ENCODE data around the gene EGF. TPM values are rescaled to one million over a fixed set of nuclear protein-coding genes. Genes with fewer than 3 reads are reported as not detected.
A peak's percentile ranks its signal among the peaks of the same experiment; 100 is the strongest.

Gene EGF
- total RNA-seq, 2 donors from 2014 or later: 2.1 to 3.9 TPM

DNA sequence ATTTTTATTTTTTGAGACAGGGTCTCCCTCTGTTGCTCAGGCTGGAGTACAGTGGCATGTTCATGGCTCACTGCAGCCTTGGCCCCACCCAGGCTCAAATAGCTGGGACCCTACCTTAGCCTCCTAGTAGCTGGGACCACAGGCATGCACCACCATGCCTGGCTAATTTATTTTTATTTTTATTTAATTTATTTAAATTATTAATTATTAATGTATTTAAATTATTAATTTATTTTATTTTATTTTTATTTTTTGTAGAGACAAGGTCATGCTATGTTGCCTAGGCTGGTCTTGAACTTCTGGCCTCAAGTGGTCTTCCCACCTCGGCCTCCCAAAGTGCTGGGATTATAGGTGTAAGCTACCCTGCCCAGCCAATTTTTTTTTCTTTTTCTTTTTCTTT is 69.3 kb downstream of the EGF start:
- DNase-seq (no peak), ATAC-seq (no peak)
- intact Hi-C loops (cut with DNase I, micrococcal nuclease): loop anchor here in 1 of 2 donors (10.0 kb wide), 1 partner anchor 557 kb away; no protein-coding TSS in a partner anchor

DNA sequence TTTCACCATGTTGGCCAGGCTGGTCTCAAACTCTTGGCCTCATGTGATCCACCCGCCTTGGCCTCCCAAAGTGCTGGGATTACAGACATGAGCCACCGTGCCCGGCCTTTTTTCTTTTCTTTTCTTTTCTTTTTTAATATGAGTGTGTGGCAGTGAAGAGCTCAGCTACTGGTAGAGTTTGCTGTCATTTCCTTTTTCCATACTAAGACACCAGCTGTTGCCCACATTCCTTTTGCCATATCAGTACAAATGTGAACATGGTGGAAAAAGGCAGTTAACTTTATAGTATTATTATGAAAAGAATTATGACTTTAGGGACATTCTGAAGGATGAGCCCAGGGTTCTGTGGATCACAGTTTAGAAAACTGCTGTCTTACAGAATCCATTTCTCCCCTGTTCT is 69.8 kb downstream of the EGF start:
- intact Hi-C loops (cut with DNase I, micrococcal nuclease): loop anchor here in 1 of 2 donors (10.0 kb wide), 1 partner anchor 558 kb away; no protein-coding TSS in a partner anchor
- no peak for ATAC-seq

DNA sequence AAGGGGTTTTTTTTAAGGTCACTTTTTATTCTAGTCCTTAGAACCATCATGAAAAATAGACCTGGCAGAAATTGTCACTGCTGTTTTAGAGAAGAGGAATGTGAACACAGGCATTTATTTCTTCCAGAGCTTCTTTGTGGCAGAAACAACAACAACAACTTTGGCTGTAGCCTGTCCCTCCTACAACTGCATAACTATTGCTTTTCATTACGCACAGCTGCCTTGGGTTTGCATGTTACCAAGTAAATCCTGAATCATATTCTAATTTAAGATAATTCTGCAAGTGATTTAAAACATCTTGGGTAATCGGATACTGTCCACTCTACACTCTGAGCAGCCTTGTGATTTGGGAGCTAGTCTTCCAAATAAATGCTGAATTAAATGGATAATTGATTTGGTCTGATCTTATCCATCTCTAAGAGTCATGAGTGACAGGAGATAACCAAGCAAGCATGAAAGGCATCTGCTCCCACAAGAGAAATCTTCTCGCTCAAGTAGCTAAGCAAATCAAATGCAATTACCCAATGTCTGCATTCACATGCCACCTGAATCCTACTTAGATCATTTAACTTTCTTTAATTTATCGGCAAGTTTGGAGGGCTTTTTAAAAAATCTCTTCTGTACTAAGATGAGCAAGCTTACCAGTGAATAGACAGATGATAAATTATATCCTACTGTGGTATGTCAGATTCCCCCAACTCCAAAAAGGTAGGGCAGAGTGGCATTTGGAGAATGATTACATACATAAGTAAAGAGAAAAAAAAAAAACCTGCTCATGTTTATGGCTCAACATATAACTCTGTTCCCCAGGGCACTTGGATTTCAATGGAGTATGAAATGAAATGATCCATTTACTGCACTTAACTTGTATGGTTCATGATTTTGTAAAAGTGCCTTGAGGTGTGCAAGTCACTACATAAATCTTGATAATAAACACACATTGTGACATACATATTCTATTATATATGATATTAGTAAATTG is 73.6 kb downstream of the EGF start:
- intact Hi-C loops (cut with DNase I, micrococcal nuclease): loop anchor here in 1 of 2 donors (10.0 kb wide), 1 partner anchor 561 kb away; no protein-coding TSS in a partner anchor
- ATAC-seq (no peak), DNase-seq (no peak)

More for the DNA sequence above, 69.8 kb downstream of the EGF start:
- DNase-seq: no peak

DNA sequence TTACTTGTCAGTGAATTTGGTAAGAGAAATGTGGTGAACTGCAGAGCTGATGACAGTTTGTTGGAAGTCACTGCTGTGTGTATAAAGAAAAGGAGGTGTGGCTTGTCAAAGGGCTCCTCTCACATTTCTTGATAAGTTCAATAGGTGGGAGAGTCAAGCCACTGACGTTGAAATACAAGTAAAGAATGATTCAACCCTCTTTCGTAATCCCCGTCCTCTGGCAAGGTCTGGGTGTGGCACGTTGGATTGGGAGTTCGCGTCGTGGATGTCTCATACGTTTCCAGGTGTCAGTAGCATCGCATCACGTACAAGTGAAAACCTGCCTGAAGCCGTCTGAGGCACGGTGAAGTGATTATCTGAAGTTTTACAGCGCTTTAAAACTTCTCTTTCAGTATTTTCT is 76.4 kb downstream of the EGF start:
- intact Hi-C loops (cut with DNase I, micrococcal nuclease): loop anchor here in 1 of 2 donors (10.0 kb wide), 1 partner anchor 564 kb away; no protein-coding TSS in a partner anchor
- no peak for DNase-seq

DNA sequence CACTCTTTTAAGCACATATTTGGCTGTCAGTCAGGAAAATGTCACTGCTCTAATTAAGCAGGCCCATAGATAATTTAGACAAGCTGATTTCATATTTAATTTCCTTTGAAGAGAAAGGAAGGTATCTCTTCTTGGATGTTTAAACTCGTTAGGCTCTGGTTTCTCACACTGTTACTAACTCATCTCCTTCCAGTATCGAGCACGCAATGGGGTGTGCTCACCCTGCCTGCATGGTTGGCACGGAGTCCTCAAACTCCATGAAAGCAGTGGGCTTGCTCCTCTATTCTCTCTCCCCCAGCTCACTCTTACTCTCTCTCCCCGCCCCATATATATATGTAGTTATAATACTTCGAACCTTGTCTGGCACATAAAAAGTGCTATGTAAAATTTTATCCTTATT is 76.9 kb downstream of the EGF start:
- DNase-seq (no peak), ATAC-seq (no peak)
- intact Hi-C loops (cut with DNase I, micrococcal nuclease): loop anchor here in 1 of 2 donors (10.0 kb wide), 1 partner anchor 565 kb away; no protein-coding TSS in a partner anchor

More for the DNA sequence above, 76.4 kb downstream of the EGF start:
- ATAC-seq: peak; percentile 21

DNA sequence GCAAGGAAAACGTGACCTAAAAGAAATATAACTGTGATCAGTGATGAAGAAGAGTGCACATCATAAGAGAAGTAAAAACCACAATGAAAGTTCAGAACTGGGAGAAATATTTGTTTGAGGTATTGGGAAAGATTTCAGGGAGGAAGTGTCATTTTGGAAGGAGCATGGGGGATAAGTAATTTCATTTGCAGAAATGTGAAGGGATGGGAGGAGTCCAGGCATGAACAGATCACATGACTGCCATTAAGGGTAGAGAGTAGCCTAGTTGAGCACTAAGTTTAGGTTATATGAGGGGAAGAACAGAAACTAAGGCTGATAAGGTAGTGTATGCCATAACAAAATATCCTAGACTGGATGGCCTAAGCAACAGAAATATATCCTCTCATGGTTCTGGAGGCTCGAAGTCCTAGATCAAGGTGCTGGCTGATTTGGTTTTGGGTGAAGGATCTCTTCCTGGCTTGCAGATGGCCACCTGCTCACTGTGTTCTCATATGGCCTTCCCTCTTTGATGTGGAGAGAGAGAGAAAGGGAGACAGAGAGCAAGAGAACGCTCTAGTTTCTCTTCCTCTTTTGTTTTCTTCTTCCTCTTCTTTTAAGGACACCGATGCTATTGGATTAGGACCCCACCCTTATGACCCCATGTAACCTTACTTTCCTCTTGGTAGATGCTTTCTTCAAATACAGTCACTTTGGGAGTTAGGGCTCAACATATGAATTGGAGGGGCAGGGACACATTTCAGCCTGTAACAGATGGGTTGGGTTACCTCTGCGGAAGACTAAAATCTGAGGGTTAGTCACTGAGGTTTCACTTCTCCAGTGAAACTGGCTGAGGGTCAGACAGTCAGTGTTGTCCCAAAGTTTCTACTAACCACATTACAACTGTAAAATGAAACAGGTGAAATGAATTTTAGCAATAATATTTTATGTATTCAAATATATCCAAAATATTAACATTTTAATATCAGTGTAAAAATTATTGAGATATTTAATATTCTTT is 77.9 kb downstream of the EGF start:
- no peak for ATAC-seq
- intact Hi-C loops (cut with DNase I, micrococcal nuclease): no loop called here
- no peak for DNase-seq

DNA sequence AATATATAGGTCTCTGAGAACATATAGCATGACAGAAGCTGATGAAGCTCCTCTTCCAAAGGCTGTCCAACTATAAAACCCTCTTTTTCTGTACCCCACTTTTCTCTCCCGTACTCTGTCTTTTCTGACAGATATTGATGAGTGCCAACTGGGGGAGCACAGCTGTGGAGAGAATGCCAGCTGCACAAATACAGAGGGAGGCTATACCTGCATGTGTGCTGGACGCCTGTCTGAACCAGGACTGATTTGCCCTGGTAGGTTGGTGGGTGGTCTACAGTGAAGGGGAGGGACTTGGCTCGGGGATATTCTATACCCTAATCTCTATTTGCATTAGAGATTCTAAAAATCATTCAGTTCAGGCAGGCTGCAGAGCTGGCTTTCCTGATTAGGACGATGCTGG is 80.4 kb downstream of the EGF start:
- ATAC-seq: no peak
- DNase-seq: no peak
- intact Hi-C loops (cut with DNase I, micrococcal nuclease): no loop called here

DNA sequence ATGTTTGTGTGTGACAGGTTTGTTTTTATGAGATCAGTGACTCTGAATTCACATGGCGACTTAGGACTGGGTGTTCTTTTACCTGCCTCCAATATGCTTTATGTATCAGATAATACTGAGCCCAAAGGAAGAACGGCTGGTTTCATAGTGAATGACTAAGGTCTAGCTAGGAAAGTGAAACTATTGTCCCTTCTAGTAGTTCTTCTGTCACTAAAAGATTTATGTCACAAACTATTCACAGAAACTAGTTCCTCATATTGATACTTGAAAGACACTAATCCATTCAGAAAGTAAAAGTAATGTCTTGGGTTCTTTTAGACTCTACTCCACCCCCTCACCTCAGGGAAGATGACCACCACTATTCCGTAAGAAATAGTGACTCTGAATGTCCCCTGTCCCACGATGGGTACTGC is 81.7 kb downstream of the EGF start:
- ATAC-seq (peak; percentile 14), DNase-seq (no peak)
- intact Hi-C loops (cut with DNase I, micrococcal nuclease): no loop called here

DNA sequence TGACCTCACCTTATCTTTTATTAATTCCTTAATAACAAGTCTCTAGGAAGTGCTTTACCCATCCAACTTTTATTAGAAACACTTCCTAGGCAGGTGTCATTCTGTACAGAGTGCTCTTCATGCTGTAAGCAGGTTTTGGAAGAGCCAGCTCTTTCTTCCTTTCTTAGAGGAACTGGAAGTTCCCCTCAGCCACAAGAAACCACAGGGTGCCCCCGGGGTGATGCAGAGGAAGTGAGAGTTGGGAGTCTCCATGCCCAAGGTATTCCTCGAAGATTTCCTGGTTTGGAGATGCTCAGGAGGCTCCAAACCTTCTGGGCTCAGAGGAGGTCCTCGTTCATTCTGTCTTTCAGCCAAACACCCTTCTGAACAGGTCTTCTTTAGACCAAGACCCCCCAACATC is 83.8 kb downstream of the EGF start:
- ATAC-seq (no peak), DNase-seq (no peak)
- intact Hi-C loops (cut with DNase I, micrococcal nuclease): no loop called here

DNA sequence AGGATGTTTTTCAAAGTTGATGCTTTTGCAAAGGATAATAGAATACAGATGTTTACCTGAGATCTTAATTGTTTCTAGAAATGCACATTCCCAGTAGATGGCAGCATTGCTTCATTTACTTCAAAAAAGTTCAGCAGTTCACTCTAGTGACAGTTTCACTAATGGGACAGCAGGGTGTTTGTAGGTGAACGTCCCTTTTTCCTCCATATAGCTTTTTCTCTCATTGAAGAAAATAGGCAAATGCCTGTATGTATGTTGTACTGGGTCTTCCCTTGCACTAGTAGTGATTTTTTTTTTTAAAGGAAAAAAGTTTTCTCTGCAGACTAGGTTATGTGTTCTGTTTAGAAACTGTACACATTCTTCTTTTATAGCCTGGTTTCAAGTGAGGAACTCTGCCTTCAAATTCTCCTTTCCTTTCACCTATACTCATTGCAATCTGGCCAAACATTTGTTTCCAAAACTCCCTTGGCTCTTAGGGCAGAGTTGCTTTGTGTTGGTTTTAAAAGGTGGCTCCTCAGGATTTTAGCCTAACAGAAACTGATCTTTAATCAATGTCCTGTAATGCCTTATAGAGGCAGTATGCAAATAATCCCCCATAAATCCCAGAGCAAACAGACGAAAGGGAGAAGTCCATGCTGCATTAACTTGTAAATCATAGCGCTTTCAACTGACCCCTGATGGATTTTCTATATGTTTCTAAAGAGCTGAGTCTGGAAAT is 86.3 kb downstream of the EGF start:
- ATAC-seq: peak; percentile 88
- intact Hi-C loops (cut with DNase I, micrococcal nuclease): loop anchor here in 1 of 2 donors (2.0 kb wide), 1 partner anchor 516 kb away; no protein-coding TSS in a partner anchor
- no peak for DNase-seq

DNA sequence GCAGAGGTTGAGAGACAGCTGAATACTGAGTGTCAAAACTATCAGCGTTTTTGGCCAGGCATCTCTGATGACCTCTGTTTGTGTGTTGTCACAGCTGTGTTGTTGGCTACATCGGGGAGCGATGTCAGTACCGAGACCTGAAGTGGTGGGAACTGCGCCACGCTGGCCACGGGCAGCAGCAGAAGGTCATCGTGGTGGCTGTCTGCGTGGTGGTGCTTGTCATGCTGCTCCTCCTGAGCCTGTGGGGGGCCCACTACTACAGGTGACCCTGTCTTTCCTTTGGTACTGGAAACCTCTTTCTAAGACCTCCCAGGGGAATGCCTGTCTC is 86.9 kb downstream of the EGF start:
- ATAC-seq: no peak
- DNase-seq: no peak
- intact Hi-C loops (cut with DNase I, micrococcal nuclease): loop anchor here in 1 of 2 donors (2.0 kb wide), 1 partner anchor 515 kb away; no protein-coding TSS in a partner anchor

DNA sequence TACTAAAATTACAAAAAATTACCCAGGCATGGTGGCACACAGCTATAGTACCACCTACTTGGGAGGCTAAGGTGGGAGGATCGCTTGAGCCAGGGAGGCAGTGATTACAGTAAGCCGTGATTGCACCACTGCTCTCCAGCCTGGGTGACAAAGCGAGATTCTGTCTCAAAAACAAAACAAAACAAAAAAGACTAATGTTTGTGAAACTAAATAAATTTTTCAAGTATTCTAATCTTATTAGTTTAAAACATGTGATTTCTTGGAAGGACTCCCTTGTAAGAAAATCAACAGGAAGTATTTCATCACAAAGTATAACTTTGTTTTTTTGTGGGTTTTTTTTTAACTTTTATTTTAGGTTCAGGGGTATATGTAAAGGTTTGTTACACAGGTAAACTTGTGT is 89.6 kb downstream of the EGF start:
- no peak for DNase-seq
- ATAC-seq: no peak
- intact Hi-C loops (cut with DNase I, micrococcal nuclease): loop anchor here in 1 of 2 donors (10.0 kb wide), 1 partner anchor 512 kb away; no protein-coding TSS in a partner anchor

DNA sequence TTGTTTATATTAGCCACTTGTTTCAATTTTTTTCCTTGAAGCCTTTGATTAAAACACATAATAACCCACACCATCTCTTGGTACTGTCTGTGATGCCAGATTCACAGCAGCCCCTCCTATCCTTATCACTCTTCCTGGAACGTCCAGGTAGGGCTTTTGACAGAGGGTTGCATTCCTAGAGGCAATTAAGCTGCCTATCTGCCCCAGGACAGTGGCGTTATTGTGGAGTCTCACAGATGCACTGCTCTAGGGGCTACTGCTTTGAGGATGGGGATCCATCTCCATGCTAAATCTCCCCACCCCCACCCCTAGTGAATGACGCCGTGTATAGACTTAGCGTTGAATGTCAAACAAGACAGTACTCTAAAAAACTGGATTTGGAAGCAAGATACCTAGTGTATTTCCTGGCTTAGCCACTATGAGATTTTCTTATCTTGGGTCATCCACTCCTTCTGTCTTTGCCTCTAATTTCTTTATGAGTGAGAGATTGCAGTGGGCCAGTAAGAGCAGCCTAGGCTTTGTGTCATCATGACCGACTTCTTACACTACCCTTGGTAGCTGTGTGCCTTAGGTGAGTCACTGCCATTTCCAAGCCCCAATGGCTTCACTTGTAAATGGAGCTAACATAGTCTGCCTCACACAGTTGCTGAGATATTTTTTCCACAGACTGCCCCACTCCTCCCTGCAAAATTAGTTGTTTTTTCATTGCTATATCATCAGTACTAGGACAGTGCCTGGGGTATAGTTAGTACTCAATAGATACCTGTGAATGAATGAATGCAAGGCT is 90.9 kb downstream of the EGF start:
- ATAC-seq (no peak), DNase-seq (no peak)
- intact Hi-C loops (cut with DNase I, micrococcal nuclease): loop anchor here in 1 of 2 donors (10.0 kb wide), 1 partner anchor 511 kb away; no protein-coding TSS in a partner anchor

DNA sequence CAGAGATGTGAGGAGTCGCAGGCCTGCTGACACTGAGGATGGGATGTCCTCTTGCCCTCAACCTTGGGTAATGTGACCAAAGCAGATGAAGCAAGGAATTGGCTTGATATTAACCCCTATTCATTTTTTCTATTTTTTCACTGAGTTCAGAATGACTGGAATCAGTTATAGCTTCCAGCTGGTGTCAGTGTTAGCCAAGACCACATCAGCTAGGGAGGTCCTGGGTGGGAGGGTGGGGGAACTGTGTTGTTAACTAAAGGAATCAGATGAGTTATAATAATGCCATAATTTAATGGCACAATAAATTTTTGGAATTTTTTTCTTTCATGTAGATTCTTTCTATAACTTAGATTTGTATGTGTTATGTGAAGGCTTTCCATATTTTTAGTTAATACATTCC is 91.9 kb downstream of the EGF start:
- DNase-seq (no peak), ATAC-seq (no peak)
- intact Hi-C loops (cut with DNase I, micrococcal nuclease): loop anchor here in 1 of 2 donors (10.0 kb wide), 1 partner anchor 510 kb away; no protein-coding TSS in a partner anchor

DNA sequence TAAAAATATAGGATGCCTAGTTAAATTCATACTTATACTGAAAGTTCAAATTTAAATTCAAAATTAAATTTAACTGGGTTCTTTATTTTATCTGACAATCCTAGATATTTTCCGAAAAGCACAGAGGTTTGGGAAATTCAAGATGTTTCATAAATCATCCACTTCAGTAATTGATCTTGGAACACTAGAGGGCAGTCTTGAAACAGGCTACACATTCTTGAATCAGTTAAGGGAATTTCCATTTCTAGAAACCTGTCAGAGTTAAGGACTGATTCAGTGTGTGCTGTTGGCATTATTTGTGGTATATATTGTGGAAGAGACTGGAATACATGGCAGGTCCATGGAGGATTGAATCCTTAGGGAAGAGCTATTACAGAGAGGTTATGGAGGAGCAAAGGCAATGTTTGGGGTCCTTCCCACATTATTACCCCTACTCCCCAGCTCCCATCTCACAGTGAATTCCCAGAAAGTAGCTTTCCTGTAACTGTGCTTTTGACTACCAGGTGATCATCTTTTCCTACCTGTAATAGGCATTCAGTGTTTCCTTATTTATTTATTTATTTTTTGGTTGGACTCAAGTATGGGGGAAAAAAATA is 92.9 kb downstream of the EGF start:
- DNase-seq (no peak), ATAC-seq (peak; percentile 72)
- intact Hi-C loops (cut with DNase I, micrococcal nuclease): loop anchor here in 1 of 2 donors (10.0 kb wide), 1 partner anchor 509 kb away; no protein-coding TSS in a partner anchor

DNA sequence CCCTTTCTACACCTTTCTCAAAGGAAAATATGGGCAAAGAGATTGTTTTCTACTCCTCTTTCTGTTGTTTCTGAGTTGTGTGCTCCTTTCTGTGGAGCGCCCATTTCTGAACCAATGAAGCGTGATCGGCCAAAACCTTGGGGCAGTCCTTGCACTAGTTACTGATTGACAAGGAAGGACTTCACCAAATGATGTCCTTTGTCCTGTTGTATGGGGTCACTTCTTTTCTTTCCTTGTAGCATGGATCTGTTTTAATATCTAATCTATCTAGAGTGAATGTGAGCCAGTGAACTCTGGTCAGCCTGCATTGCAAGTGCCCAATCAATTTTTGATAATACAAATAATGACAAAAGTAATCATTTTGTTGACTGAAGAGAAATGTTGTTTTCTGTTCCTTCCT is 94.5 kb downstream of the EGF start:
- intact Hi-C loops (cut with DNase I, micrococcal nuclease): loop anchor here in 1 of 2 donors (10.0 kb wide), 1 partner anchor 508 kb away; no protein-coding TSS in a partner anchor
- ATAC-seq (no peak), DNase-seq (no peak)

DNA sequence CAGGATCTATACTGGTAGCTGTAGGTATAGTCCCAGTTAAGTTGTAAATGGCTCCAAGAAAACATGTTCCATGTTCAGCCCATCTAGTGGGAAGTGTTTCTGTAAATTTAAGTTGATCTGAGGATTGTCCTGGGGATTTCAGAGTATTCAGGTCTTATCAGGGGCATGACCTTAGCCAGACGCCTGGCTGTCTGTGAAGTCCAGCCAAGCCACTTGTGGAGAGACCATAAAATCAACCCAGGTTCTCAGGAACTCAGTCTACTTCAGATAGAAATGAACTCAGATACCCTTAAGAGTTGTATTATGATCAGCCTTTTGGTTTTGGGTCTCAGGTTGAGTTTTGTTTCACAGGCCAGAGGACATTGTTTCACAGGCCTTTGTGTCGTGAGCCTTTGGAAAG is 95.9 kb downstream of the EGF start:
- no peak for ATAC-seq

More for the DNA sequence above, 95.9 kb downstream of the EGF start:
- DNase-seq: no peak
- intact Hi-C loops (cut with DNase I, micrococcal nuclease): loop anchor here in 1 of 2 donors (10.0 kb wide), 1 partner anchor 506 kb away; no protein-coding TSS in a partner anchor
